GM19455 (cell line): ENCODE data around the gene CLASP1.

ENCODE experiments used
- ATAC-seq: cut with Tn5 transposase; IDR thresholded peaks from one replicate; pipeline ENCODE4 v1.9.1; 2021; ENCODE audit not compliant: unreplicated experiment

CLASP1 gene

GRCh38 chr2:121510857-121511256, 138.4 kb downstream of the CLASP1 start:
- ATAC-seq: no peak

GRCh38 chr2:121506621-121507020, 142.6 kb downstream of the CLASP1 start:
- ATAC-seq: no peak

DNA sequence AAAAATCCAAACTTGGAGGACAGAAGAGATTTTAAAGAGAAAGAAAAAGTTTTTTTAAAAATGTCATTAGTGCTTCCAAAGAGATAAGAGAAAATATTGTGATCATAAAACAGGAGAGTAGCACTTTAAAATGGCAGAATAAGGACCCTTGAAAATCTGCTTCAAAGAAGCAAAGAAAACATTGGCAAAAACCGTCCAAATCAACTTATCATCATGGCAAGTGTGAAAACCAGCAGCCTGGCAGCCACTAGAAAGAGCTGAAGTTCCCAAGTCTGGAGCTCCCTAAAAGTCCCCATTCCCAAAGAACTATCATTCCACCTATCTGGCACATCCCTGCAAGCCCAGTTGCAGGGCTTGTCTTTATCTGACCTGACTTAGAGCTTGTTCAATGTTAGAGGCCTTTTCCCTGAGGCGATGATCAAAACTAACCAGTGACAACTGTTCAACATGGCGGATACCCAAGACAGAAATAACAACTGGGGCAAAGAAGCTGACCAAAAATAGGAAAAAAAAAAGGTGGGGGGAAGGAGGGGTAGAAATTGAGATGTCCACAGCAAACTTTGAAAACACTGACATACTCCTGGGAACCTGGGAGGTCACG, 143.2 kb downstream of the CLASP1 start:
- ATAC-seq: no peak

- ATAC-seq: no peak
These were observed 144.3 kb downstream of the CLASP1 start for GRCh38 chr2:121505005-121505404.

DNA sequence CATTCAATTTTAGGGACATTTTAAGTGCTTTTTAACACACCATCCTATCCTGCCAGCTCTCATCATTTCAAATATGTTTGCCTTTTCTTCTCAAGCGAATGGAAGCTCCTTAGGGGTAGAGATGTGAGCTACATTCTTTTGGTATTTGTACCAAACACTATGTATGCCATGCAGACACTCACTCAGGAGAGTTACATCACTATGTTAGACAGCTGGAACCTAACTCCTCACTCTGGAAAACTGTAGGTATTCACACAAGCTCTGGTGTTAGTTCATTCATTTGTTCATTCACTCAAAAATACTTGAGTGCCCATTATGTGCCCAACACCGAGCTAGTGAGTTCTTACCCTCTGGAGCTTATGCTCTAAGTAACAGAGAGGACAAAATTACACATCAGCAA, 144.9 kb downstream of the CLASP1 start:
- no peak for ATAC-seq

DNA sequence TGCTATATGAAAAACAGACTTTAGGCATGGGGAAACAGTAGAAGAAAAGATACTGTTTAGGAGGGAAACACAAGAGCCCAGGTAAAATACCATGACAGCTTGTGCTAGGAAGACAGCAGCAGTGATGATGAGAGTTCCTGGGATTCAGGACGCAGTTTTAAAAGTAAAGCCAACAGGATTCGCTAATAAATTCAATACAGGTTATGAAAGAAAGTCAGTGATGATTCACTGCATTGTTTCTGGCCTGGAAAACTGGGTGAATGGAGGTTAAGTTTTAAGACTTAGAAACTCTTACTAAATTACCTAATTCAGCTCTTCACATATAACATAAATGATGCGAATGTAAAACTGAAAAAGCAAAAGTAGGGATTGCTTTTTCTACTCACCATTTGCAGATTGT, 146.5 kb downstream of the CLASP1 start:
- ATAC-seq: no peak

- ATAC-seq: no peak
These were observed 147.0 kb downstream of the CLASP1 start for GRCh38 chr2:121502246-121502645.

DNA sequence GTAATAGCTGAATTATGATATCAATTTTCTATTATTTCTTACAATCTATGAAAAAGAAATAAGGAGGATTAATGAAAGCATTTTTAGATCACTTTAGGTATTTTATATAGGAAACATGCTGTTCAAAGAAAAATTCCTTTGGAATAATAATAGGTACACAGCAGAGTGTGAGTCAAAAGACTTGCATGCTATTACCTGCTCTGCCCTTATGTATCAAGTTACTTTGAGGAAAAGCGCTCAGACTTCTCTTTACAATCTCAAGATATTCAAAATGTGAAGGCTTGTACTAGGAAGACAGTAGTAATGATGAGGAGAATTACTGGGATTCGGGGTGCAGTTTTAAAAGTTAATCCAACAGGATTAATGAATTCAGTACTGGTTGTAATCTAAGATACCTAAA, 147.7 kb downstream of the CLASP1 start:
- ATAC-seq: no peak

DNA sequence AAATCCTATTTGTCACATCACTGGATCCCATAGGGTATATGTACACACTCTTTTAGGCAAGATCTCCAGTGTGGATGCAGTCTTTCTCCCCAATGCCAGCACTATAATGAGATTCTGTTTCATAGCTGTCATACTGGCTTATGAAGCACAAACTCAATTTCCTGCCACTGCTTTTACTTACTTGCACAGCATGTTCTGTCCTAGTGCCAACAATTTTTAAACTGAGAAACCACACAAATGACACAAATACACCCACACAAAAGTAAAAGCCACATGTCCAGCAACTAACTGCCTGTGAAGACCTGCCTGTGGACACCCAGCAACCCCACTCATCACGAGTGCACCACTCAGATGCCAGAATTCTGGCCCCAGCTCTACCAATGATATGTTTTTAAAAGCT, 148.2 kb downstream of the CLASP1 start:
- no peak for ATAC-seq

- ATAC-seq: no peak
These were observed 150.5 kb downstream of the CLASP1 start for GRCh38 chr2:121498731-121499130.

DNA sequence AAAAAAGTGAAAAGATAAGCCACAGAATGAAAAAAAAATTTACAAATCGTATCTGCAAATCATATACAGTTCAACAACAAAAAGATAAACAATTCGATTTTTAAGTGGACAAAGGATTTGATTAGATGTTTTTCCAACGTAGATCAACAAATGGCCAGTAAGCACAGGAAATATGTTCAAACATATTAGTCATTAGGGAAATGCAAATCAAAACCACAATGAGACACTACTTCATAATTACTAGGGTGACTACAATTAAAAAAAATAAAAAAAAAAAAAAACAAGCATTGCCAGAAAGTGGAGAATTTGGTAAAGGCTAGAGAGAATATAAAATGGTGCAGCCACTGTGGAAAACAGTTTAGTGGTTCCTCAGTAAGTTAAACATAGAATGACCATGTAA, 156.9 kb downstream of the CLASP1 start:
- no peak for ATAC-seq

DNA sequence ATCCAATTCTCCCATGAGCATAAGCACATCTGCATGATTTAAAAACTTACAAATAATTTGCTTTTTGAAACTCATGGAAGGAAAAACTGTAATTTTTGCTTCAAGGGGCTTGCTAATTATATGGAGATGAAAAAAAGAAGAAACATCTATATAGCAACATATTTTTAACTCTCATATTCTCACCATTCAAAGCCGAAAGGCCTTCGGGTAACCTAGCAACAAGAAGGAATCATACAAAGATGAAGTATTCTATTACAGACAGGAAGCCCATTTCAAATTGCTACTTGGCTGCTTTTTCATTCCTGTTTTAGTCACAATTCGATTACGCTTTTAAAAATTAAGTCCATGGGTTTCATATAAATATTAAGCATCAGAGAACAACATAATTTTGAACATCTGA, 157.7 kb downstream of the CLASP1 start:
- no peak for ATAC-seq

DNA sequence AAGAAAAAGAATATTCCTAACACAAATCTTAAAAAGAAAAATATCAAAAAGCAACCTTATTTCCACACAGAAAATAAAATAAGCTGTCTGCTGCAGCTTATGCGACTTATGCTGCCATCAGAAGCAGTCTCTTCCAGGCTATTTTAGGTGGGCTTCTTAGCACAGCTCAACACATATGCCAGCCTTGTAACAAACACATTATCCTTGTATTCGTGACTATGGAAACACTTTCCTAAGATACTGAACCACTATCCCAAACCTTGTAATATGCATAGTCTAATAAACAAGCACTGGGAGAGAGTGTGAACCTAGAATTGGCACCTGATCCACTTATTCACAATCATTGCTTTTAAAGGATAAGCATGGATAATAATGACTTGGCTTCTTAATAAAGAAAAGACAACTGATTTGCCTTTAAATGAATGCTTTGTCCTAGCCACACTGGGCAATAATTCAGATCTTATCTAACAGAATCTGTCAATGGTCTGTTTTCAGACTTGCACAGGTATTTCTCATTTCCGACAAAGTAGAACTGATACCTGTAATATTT, 158.6 kb downstream of the CLASP1 start:
- ATAC-seq: no peak

DNA sequence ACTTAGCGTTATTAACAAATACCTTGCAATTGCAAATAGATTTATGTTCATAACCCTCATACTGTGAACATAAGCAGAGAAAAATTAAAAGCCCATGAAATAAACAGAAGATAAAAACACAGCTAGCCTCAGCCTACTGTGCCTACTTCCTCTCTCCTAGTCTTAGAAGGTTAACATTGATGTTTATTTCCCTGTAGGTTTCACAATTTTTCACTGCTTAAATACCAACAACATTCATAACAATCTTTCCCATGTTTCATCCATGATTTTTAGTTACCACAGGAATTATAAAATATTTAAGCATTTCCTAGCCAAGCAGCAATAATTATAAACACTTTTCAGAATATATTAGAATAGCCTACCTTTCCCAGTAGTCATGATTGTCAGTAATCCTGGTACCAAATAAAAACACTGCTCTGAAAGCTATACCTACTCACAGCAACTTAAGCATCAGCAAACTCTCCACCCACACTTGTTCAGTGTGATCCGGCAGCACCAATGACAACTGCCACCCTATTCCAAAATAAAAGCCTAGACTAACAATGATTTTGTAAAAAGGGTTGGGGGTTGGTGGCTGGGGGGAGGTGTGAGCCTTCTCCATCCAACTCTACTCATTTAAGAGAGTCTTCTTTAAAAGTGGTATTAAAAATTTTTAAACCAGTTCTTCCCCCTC, 159.2 kb downstream of the CLASP1 start:
- no peak for ATAC-seq

GRCh38 chr2:121489284-121489683, 160.0 kb downstream of the CLASP1 start:
- no peak for ATAC-seq

GRCh38 chr2:121486191-121486790, 163.0 kb downstream of the CLASP1 start:
- ATAC-seq: no peak

DNA sequence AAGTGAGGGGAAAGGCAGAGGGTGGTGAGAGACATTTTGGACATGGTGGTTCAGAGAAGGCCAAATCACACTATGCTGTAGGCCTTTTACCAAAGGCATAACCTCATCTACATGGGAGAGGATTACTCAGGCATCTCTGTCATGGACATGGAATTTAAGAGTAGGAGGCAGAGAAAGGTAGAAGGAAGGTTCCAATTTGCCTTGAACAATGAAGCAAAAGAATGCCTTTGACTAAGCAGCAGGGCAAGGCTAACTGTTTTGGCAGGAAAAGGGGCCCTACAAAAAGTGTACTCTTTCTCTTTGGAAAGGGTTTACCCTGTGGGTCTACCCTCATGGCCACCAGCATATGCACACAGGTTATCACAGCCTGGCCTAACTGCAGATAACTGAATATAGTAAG, 164.2 kb downstream of the CLASP1 start:
- no peak for ATAC-seq

DNA sequence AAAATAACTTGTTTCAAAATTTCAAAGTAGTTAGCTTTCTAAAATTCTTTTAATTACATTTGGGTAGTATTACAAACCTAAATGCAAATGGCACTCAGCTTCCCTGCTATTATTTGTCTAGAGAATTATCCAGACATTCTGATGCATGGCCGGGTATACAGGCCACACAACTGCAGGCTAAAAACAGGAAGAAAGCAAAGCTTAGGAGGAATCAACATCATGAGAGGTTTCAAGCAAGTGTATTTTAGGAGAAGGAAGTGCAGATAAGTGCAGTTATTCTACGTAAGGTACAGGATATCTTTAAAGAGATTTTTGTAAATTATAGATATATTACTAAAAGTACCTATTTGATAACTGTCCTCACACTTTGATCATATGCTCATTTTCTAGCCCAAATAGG, 165.4 kb downstream of the CLASP1 start:
- ATAC-seq: no peak

GRCh38 chr2:121483021-121483420, 166.2 kb downstream of the CLASP1 start:
- ATAC-seq: no peak

DNA sequence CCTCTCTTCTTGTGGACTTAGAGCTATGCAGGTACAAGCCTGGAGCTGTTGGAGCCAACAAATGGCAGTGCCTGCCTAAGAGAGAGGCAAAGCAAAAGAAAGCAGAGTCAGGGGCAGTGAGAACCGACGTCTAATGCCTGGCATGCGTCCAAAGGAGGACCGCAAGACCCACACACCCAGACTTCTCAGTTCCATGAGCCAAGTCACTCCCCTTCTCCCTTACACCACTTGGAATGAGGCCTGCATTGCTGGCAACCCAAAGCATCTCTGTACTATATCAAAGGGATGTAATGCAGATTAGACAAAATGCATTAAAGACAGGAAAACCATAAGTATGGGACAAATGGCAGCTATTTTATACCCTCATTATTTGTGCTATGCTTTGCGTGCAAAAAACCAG, 168.4 kb downstream of the CLASP1 start:
- no peak for ATAC-seq

- ATAC-seq: no peak
These were observed 169.3 kb downstream of the CLASP1 start for GRCh38 chr2:121479882-121480522.
